HL-60/S4 treated with phorbol 12-myristate 13-acetate at 8.2 ng/mL for 4 days and 3 days (cell line): ENCODE measurements around the gene SH3RF3.
"Not testable (repeated sequence)": the region's sequence is repeated elsewhere in the genome, so short reads cannot be mapped to it uniquely, and the experiment has no call there.

Experiments
- in situ Hi-C: fragments of 300-500 bp; cut with MboI; formaldehyde crosslinking; loops from 2 replicates; pipeline ENCODE4 v1.15.0; 2022; ENCODE audit warnings: low sequenced_read_pairs

Gene SH3RF3

DNA sequence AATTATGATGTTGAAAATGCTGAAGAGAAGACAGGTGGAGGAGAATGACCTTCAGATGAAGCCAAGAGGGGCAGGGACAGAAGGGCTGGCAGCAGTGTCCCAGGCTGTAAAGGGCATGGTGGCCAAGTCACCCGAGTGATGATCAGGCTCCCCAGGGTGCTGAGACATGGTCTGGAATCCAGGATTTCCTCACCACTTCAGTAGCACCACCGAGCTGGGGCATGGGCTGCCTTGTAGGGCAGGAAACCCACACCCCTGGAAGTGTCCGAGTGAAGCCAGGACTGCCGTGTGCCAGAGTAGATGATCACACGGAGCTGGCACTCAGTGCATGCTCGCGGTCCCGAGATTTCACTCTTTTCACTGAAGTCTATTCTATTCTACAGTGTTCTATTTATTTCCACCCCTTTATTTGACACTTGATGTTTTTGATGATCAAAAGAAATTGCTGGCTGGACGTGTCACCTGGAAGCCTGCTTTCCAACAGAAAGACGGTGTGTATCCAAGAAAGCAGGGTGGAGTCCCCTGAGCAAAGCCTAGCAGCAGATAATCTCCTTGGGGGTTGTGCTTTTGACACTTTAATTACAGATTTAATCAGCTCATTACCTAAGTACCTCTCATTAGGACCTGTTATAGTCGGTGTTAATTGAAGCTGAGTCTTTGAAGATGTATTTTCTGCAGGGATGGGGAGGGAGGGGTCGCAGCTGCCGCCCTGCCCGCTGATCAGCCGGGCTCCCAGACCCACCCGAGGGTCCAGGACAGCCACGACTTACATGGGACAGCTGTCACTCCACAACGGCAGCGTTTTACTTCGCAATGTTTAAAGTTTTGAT, 392.4 kb downstream of the SH3RF3 start:
- in situ Hi-C loops: loop anchor here (25.0 kb wide), 2 partner anchors 259 to 384 kb away; partner anchors contain the start of gene SH3RF3

DNA sequence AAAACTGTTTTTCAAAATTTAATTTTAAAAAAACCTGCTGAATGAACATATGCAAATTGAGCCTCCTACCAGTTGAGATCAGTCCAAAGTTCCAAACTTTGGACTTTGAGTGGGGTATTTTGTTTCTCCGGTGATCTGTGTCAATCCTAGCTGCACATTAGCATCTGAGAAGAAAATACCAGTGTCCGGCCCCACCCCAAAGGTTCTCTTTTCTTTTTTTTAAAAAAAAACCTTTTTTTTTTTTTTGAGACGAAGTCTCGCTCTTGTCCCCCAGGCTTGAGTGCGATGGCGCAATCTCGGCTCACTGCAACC, 393.0 kb downstream of the SH3RF3 start:
- in situ Hi-C loops: loop anchor here (25.0 kb wide), 2 partner anchors 260 to 385 kb away; partner anchors contain the start of gene SH3RF3

DNA sequence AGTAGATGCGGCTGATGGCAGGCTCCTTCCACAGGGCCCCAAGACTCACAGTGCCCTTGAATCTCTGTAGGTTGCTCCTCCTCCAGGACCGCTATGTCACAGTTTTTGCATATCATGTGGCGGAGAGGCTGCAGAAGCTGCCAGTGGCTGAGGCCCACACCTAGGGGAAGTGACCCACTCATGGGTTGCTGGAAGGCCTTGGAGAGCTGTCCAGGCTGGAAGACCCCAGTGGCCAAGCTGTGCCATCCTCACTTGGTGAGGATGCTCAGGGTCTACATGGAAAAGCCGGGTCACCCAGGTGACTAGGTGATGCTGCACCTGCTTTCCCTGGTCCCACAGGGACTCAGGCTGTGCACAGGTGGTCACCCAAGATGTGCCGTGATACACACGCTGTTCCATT, 394.1 kb downstream of the SH3RF3 start:
- in situ Hi-C loops: loop anchor here (25.0 kb wide), 2 partner anchors 261 to 386 kb away; partner anchors contain the start of gene SH3RF3

DNA sequence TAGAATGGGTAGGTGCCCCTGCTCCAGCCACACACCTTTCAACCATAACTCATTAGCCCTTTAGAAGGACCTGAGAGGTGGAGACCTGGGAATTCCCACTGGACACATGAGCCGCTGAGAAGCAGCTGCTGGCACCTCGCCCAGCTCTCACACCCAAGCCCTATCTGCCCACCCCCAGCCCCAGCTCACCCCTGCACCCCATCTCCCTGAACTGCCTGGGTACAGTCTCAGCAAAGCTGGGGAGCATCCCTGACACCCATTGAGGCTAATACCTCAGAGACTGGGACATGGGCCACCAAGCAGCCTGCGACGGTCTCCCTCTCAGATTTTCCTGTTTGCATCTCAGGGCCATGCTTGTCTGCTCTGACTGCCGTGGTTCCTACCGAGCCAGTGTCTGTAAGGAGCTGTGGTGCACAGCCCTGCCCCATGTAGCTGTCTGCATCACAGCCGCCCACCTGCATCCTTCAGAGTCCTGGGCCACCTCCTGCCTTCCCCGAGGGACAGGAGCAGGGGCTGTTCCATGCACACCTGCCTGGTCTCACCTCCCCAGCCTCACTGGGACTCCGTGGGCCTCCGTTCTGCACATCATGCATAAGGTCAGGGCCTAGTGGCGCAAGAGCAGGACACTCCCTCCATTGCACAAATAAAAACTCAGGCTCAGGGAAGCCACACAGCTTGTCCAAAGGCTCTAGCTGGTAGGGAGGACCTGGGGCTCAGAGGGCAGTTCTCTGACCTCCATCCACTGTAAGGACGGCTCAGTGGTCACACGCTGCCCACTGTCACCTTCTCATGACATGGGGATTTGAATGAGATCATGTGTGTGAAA, 394.7 kb downstream of the SH3RF3 start:
- in situ Hi-C loops: loop anchor here (25.0 kb wide), 2 partner anchors 261 to 386 kb away; partner anchors contain the start of gene SH3RF3

DNA sequence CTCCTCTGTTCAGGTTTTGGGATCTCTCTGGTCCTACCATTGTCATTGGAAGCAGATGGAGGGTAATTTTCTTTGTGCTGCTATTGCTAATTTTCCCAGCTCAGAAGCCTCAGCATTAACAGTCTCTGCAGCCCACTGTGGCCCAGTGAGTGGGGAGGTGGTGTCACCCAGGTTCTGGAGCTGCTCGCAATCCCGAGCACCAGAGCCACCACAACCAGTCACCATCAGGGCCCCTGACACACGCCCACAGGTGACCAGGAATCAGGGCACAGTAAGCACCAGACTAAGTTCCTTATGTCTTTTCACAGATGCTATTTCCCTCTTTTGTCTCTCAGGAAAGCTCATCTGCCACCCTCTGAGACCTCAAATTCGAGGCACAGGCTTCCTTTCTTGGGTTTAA, 396.8 kb downstream of the SH3RF3 start:
- in situ Hi-C loops: no loop called here

DNA sequence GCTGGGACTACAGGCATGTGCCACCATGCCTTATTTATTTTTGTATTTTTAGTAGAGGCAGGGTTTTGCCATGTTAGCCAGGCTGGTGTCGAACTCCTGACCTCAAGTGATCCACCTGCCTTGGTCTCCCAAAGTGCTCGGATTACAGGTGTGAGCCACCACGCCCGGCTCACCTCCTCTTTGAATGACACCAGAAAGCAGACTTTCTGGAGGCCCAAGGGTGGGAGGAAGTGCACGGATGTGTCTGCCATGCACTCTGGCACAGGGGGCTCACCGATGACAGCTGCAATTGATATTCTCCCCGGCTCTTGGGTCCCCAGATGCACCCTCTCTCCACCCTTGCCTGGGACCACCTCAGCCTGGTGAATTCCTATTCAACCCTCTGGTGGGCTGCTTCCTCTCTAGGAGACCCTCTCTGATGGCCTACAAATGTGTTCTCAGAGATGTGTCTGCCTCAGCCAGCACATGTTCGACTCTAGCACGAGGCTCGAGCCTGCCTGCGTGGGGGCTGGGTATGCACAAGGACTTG, 397.5 kb downstream of the SH3RF3 start:
- in situ Hi-C loops: no loop called here

DNA sequence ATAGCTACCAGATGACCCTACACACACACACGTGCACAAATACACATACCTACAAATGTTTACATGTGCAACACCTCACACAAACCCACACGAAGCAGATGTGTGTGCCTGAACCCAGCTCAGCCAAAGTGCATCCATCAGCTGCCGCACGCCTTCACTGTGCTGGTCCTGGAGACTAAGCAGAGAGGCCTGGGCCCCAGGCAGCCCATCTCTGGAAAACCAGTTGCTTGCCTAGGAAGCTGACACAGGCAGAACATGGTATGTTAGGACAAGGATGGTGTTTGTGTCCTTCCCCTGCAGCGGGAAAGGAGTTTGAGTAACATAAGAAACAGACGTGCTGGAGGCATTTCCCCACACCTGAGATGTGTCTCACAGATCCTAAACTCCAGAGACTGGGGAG, 398.1 kb downstream of the SH3RF3 start:
- in situ Hi-C loops: no loop called here

DNA sequence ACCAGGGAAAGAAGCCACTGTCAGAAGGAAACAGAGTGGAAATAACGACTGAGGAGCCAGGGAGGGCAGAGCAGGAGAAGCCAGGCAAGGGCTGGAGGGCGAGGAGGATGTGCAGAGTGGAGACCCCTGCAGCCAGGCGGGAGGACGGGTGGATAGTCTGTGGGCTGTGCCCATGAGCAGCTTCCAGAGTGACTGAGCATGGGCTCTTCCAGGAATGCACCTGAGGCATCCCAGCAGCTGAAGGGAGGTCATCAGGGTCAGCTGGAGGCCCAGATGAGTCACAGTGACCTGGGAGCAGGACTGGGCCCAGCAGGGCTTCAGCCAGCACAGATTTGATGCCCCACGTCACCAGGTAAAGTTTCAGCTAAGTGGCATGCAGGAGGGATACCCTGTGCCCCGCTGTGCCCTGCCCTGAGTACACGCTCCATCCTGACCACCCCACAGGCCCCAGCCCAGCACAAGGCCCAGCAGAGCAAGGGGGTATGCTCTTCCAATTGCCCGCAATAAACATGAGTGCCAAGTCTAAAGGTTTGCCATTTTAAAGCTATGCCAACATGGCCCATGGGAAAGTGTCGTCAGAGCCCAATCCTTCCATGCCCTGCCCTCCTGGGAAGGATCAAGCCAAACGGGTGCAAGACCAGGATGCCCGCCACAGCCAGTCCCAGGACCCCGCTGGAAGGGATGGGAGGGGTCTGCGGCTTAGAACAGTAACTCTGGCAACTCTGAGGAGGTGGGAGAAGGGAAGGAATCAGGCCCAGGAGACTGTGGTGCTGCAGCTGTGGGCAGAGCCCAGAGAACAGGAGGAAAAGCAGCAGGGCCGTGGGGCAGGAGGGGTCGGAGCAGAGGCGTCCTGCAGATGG, 399.1 kb downstream of the SH3RF3 start:
- in situ Hi-C loops: no loop called here

DNA sequence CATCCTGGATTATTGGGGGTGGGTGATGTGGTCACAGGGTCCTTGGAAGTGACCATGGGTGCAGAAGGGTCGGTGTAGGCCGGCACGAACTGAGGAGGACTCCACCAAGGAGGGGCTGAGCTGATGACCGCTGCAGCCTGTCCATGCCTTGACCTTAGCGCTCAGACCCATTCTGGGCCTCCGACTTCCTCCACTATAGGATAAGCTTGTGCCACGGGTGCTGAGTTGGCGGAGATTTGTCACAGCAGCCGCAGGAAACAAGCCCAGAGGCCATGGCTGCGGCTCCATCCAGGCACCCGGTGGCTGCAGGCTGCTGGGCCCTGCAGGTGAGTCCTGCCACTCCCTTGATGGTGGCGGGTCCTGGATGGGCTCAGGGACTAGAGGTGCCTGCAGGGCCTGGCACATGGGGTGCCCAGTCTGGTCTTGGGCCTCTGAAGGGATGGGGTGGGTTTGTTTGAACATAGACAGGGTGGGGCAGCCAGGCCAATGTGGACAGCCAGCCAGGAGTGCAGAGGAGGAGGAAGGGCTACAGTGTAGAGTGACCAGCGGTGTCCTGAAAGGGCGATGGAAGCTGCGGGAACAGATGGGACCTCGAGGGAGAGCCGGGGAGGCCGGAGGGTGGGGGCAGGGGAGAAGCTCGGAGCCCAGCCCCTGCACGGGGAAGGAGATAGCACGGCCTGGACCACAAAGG, 400.0 kb downstream of the SH3RF3 start:
- in situ Hi-C loops: no loop called here

DNA sequence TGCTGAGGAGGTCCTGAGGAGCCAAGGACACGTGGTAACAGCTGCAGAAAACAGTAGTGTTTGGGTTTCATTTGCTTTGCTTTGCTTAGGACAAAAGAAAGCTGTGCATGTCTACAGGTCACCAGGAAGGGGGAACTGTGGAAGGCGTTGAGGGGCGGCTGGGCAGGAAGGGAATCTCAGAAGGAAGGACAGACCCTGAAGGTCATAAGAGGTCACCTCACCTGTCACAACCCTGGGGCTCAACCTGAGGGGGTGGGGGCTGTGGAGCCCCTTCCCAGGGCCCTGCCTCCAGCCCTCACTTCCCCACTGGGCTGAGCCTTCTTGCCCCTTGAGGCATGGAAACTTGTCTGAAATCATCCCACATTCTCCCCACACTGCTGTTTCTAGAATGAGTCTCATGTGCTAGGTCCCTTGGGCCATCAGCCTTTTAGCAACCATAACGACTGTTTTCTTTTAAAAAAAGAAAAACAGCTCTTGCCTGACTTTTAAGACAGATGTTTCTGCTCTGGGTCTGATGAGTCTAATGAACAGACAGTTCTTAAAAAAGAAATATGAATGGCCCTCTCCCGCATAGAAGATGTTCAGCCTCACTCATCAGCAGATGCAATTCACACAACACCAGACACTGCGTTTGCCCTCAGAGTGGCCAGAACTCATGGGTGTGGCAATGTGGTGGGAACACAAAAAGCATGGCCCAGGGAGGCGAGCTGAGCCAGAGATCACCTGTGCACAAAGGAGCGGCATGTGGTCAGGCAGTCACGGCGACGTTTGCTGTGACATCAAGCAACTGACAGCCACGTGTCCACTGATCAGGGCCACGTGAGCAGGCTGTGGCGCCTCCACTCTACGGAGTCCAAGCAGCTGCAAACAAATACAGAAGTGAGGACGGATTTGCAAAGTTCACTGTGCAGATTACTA, 400.8 kb downstream of the SH3RF3 start:
- in situ Hi-C loops: no loop called here

DNA sequence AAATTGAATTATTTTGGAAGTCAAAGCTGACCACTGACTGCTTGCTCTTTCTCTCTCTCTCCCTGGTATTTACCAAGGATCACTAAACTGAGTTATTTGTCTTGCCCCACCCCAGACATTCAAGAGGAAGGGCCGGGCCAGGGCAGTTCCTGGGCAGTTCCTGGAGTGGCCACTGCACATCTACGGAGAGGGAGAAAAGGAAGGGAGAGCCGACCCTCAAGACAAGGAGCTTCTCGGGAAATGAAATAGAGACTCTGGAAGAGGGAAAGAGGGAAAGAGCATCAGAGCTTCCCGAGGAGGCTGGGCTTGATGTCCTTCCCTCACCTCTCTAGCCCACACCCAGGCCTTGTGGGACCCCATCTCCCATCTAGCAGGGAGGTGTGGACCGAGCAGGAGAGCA, 401.7 kb downstream of the SH3RF3 start:
- in situ Hi-C loops: no loop called here

DNA sequence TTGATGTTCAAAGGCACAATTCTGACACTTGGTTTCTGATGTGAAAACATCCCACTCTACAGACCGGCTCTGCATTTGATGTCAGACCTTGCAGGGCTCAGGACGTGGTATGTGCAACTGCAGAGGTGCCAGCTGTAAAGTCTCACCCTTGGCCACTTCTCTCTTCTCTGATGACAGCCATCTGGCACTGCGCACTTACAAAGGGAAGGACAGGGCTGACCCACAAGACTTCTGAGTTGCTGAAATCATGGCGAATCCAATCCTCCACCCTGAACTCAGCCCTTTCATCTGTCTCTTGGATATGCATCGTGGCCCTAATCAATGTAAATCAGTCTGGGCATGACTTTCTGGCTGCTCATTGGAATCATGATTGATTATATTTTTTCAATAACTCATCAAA, 402.2 kb downstream of the SH3RF3 start:
- in situ Hi-C loops: no loop called here

DNA sequence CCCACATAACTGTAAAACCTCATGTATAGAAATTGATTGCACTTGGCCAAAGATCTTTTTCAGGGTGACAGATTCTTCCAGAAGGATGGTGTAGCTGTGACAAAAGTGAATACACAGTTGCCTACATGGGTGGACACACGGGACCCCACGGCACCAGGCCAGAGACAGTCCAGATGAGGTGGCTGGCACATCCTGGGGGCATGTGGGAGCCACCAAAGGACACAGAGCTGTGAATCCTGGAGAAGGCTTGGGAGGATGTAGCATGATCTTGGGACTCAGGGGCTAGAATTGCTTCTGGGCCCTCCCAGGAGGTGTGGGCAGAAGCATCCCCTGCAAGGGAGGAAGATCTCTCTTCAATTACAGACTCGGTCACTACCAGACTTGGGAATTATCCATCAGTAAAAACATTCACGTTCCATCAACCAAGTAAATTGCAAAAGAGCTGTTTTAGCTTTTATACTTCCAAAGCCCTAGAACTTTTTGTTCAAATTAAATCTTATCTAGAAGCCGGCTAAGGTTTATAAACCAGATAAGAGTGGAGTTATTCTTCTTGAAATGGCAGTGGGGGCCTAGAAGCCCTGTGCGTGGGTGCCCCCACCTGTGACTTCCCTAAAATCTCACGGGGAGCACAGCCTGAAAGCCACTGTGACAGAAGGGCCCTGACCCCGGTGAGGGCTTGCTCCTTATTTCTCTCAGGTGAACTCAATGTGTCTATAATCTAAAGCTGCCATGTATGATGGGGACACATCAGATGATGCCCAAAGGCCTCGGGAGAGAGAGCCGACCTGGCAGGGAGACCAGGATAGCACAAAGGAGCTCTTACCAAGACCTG, 403.1 kb downstream of the SH3RF3 start:
- in situ Hi-C loops: no loop called here

DNA sequence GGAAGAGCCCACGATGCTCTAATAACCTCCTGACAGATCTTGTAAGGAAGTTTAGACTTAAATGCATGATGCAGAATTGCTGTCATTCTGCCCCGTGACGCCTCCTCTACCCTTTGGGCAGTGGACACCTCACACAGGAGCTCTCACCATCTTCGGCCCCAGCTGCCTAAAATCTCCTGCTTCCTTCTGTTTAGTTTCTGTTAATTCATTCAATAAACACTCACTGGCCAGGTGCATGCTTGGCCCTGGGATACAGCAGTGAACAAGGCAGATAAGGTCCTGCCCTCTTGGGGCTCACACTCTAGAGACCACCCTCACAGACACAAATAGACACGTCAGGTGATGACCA, 403.7 kb downstream of the SH3RF3 start:
- in situ Hi-C loops: no loop called here

DNA sequence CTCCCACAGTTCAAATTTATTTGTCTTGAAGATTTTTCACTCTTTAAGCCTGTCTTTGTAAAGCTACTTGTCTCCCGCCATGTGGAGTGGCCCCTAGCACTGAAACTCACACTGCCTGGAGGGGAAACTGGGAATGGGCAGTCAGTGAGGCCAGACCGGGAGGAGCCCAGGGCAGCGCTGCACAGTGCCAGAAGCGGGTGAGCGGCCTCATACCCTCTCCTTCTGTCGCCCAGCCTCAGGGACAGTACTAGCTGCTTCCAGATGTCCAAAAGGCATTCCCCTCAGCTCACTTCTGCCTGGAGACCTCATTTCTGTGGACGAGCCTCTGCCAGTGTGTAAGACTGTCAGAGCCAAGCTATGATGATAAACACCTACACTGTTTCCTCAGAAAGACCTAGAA, 404.8 kb downstream of the SH3RF3 start:
- in situ Hi-C loops: no loop called here

DNA sequence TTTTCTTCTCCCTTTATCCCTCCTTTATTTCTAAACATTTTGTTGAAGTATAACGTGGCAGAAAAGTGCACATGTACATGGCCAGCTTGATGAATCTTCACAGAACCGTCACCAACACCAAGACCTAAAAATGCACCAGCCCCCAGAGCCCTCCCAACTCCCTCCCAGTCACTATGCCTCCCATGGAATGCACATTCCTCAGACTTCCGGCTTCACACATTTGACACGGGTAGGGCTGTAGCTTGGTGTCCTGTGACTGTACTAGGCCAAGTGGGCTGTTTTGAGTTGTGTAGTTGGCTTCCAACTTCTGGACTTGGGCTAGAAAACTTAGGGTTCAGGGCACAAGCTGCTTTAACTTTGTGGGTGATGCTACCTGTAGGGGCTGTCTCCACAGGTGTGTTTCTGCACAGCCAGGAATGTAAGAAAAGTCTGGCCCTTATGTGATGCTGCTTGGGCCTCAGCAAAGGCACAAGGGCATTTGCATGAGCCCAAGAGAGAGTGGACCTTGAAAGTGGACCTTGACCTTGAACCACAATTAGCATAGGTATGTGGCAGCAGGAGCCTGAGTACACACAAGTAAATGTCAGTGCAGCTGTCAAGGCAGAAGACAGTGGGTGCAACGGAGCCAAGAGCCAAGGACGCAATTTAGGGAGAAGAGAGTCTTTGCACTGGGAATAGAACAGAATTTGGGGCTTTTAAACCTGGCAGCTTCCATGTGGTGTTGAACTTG, 406.4 kb downstream of the SH3RF3 start:
- in situ Hi-C loops: no loop called here

DNA sequence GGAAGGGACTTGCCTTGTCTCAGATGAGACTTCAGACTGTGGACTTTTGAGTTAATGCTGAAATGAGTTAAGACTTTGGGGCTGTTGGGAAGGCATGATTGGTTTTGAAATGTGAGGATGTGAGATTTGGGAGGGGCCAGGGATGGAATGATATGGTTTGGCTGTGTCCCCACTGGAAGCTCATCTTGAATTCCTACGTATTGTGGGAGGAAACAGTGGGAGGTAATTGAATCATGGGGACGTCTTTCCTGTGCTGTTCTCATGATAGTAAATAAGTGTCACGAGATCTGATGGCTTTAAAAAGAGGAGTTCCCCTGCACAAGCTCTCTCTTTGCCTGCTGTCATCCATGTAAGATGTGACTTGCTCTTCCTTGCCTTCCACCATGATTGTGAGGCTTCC, 407.6 kb downstream of the SH3RF3 start:
- in situ Hi-C loops: not testable (repeated sequence)
